ENCODE data around the gene MCHR1. TPM values are rescaled to one million over a fixed set of nuclear protein-coding genes. Genes with fewer than 3 reads are reported as not detected.
"Not testable (repeated sequence)": the region's sequence is repeated elsewhere in the genome, so short reads cannot be mapped to it uniquely, and the experiment has no call there.

Gene MCHR1
- total RNA-seq, 3 donors from 2014 or later, result not detected

DNA sequence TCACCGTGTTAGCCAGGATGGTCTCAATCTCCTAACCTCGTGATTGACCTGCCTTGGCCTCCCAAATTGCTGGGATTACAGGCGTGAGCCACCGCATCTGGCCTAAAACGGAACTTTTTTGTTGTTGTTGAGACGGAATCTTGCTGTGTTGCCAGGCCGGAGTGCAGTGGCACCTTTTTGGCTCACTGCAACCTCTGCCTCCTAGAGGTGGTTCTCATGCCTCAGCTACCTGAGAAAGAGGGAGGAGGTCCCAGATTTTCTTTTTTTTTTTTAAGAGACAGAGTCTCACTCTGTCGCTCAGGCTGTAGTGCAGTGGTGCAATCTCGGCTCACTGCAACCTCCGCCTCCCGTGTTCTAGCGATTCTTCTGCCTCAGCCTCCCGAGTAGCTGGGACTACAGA lies 7.9 kb upstream of the MCHR1 start:
- no peak for TF ChIP-seq POLR2AphosphoS5 (IDR thresholded peaks at IDR 0.05)
- TF ChIP-seq, protein P1, sequence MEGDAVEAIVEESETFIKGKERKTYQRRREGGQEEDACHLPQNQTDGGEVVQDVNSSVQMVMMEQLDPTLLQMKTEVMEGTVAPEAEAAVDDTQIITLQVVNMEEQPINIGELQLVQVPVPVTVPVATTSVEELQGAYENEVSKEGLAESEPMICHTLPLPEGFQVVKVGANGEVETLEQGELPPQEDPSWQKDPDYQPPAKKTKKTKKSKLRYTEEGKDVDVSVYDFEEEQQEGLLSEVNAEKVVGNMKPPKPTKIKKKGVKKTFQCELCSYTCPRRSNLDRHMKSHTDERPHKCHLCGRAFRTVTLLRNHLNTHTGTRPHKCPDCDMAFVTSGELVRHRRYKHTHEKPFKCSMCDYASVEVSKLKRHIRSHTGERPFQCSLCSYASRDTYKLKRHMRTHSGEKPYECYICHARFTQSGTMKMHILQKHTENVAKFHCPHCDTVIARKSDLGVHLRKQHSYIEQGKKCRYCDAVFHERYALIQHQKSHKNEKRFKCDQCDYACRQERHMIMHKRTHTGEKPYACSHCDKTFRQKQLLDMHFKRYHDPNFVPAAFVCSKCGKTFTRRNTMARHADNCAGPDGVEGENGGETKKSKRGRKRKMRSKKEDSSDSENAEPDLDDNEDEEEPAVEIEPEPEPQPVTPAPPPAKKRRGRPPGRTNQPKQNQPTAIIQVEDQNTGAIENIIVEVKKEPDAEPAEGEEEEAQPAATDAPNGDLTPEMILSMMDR (IDR thresholded peaks at IDR 0.05), result no peak
- TF ChIP-seq POLR2A (IDR thresholded peaks at IDR 0.05), result no peak

DNA sequence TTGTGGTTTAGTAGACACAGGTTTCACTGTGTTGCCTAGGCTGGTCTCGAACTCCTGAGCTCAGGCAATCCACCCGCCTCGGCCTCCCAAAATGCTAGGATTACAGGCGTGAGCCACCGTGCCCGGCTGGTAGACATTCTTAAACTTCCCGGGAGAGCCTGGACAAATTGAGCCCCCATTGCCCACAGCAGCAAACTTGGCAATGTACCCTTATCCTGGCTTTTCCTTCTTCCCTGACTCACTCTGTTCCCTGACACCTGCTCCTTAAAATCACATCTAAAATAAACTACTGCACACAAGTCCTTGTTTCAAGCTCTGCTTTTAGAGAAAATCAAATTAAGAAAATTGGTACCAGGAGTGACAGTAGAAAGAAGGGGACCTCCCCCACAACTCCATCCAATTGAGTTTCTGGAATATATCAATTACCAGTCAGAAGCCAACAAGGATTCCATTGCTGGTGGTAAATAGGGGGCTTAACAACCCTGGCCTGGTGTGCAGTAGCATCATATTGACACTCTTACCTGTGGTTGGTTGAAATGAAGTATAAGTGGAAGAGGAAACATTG lies 7.4 kb upstream of the MCHR1 start:
- H3K9me3 ChIP-seq, result no peaks in the 10 kb centered on the region
- no peak overlapping the region for H3K4me3 ChIP-seq
- intact Hi-C loops (cut with DNase I; ENCODE audit: low total_unique reads), result no loop called here
- H3K36me3 ChIP-seq, result no peaks in the 10 kb centered on the region
- H3K4me1 ChIP-seq, result no peaks in the 10 kb centered on the region
- no peaks in the 10 kb centered on the region for H3K27me3 ChIP-seq
- TF ChIP-seq POLR2A (IDR thresholded peaks at IDR 0.05) (no peak), POLR2AphosphoS5 (IDR thresholded peaks at IDR 0.05) (no peak)
- TF ChIP-seq, protein P1 (IDR thresholded peaks at IDR 0.05), result no peak
- no peak overlapping the region for H3K27ac ChIP-seq
- no peak for DNase-seq (ENCODE audit: low spot score in 2 of 2)

More for the DNA sequence above, 7.9 kb upstream of the MCHR1 start:
- Histone ChIP-seq H3K27me3 (no peaks in the 10 kb centered on the region), H3K4me1 (no peaks in the 10 kb centered on the region), H3K36me3 (no peaks in the 10 kb centered on the region), H3K4me3 (no peak overlapping the region), H3K9me3 (no peaks in the 10 kb centered on the region), H3K27ac (no peak overlapping the region)
- no peak for DNase-seq (ENCODE audit: low spot score in 2 of 2)
- intact Hi-C loops (cut with DNase I; ENCODE audit: low total_unique reads), result no loop called here

DNA sequence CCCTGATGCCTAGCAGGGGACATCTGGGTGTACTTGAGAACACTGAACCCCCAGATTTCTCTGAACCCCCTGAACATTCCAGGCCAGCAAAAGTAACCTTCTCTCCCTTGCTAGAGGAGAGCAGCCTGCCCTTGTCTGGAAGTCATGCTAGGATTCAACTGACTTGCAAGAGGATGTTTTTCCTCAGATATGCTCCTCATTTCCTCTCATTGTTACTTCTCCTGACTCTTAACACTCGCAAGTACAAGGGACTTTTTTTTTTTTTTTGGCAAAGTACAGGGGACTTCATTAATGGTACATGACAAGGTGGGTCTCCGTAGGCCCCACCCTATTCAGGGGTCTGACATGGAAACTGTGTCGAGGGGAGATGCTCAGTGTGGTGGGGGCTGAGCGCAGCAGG lies 6.3 kb upstream of the MCHR1 start:
- no peak for DNase-seq (ENCODE audit: low spot score in 2 of 2)
- Histone ChIP-seq H3K4me1 (no peaks in the 10 kb centered on the region), H3K27ac (no peak overlapping the region), H3K4me3 (no peak overlapping the region), H3K9me3 (no peaks in the 10 kb centered on the region), H3K27me3 (no peaks in the 10 kb centered on the region), H3K36me3 (no peaks in the 10 kb centered on the region)
- intact Hi-C loops (cut with DNase I; ENCODE audit: low total_unique reads), result no loop called here
- no peak for TF ChIP-seq POLR2A (IDR thresholded peaks at IDR 0.05)
- TF ChIP-seq POLR2AphosphoS5 (IDR thresholded peaks at IDR 0.05), result no peak
- TF ChIP-seq, protein P1 (IDR thresholded peaks at IDR 0.05), result no peak

DNA sequence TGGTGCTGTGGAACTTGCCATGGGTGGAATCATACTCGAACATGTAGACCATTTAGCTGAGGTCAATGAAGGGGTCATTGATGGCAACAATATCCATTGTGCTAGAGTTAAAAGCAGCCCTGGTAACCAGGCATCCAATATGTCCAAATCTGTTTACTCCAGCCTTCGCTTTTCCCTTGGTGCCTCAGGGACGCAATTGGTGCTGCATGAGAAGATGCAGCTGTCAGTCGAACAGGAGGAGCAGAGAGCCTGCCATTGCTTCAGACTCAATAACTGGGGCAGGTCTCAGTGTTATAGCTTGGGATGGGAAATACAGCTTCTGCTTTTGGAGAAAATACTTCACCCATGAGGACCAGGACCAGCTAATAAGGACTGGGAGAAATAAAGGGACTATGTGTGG lies 5.0 kb upstream of the MCHR1 start:
- intact Hi-C loops (cut with DNase I; ENCODE audit: low total_unique reads), result no loop called here
- H3K36me3 ChIP-seq, result no peaks in the 10 kb centered on the region
- H3K9me3 ChIP-seq, result no peaks in the 10 kb centered on the region

DNA sequence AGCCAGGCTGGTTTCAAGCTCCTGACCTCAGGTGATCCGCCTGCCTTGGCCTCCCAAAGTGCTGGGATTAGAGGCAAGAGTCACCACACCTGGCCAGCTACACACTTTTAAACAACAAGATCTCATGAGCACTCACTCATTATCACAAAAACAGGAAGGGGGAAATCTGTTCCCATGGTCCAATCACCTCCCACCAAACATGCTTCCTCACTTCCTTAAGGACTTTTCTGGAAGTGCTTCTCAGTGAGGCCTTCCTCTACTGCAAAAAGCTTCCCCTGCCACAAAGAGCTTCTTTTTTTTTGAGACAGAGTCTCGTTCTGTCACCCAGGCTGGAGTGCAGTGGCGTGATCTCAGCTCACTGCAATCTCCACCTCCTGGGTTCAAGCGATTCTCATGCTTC lies 3.1 kb upstream of the MCHR1 start:
- DNase-seq (ENCODE audit: low spot score in 2 of 2); H3K36me3 ChIP-seq; H3K9me3 ChIP-seq; H3K4me3 ChIP-seq; intact Hi-C loops (cut with DNase I; ENCODE audit: low total_unique reads); H3K27me3 ChIP-seq; H3K27ac ChIP-seq: not testable (repeated sequence)
- H3K4me1 ChIP-seq, result peaks cover 6 to 11% of the 10 kb centered on the region in 2 donors

More for the DNA sequence above, 5.0 kb upstream of the MCHR1 start:
- Histone ChIP-seq H3K27ac (no peak overlapping the region), H3K4me3 (no peak overlapping the region), H3K4me1 (peaks cover 1 to 4% of the 10 kb centered on the region in 2 donors), H3K27me3 (no peaks in the 10 kb centered on the region)
- DNase-seq (ENCODE audit: low spot score in 2 of 2), result no peak
- no peak for TF ChIP-seq POLR2AphosphoS5 (IDR thresholded peaks at IDR 0.05)
- TF ChIP-seq POLR2A (IDR thresholded peaks at IDR 0.05), result no peak
- TF ChIP-seq, protein P1 (IDR thresholded peaks at IDR 0.05), result no peak

DNA sequence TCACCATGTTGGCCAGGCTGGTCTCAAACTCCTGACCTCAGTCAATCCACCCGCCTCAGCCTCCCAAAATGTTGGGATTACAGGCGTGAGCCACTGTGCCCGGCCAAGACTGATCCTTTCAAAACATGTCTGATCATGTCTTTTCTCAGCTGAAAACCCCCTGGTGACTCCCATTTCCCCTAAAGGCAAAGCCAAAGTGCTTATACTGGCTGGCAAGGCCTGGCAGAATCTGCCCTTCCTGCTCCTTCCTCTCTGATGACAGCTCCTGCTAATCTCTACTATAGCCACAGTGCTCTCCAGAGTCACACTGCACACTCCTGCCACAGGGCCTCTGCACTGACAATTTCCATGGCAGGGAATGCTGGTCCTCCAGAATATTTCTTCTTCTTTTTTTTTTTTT lies 2.6 kb upstream of the MCHR1 start:
- Histone ChIP-seq H3K27me3 (no peaks in the 10 kb centered on the region), H3K9me3 (no peaks in the 10 kb centered on the region), H3K4me3 (no peak overlapping the region), H3K4me1 (peaks cover 6 to 11% of the 10 kb centered on the region in 2 donors), H3K36me3 (no peaks in the 10 kb centered on the region), H3K27ac (no peak overlapping the region)
- intact Hi-C loops (cut with DNase I; ENCODE audit: low total_unique reads), result no loop called here
- TF ChIP-seq, protein P1 (IDR thresholded peaks at IDR 0.05), result no peak
- no peak for TF ChIP-seq POLR2AphosphoS5 (IDR thresholded peaks at IDR 0.05)
- no peak for DNase-seq (ENCODE audit: low spot score in 2 of 2)
